ENCODE data around the gene KRTAP10-12.

- TF ChIP-seq TEAD4 (IDR thresholded peaks at IDR 0.05) (no peak), YY1 (IDR thresholded peaks at IDR 0.05; ENCODE audit: low read depth) (no peak), REST (IDR thresholded peaks at IDR 0.05; ENCODE audit: low read depth) (no peak), EP300 (IDR thresholded peaks at IDR 0.05; ENCODE audit: borderline replicate concordance) (no peak), CEBPB (IDR thresholded peaks at IDR 0.05) (no peak), MAX (IDR thresholded peaks at IDR 0.05) (no peak), EGR1 (IDR thresholded peaks at IDR 0.05) (no peak), RAD21 (IDR thresholded peaks at IDR 0.05; ENCODE audit: low read depth) (no peak)
These were observed 46.6 kb upstream of the KRTAP10-12 start for GRCh38 chr21:44650265-44650972.

Data from Ishikawa (cell line).